Stimulated activated CD4-positive, alpha-beta T cell treated with anti-CD3 and anti-CD28 coated beads, TNF-alpha, amount 100 ng/mL, for 4 hours (primary cell): ENCODE results near the gene ZNF562.
"Not testable (repeated sequence)": the region's sequence is repeated elsewhere in the genome, so short reads cannot be mapped to it uniquely, and the experiment has no call there.

Experiments
- DNase-seq, 3 experiments: peaks; one replicate each; pipeline ENCODE4 v3.0.0-alpha.2; 2020; ENCODE audit warnings: low read depth in 3 of 3

The ZNF562 gene

GRCh38 chr19:9674663-9675357, at the start of gene ZNF562:
Gene ZNF562 (minus strand): TSS chr19:9675100. CDS start chr19:9660744, 14,356 bp downstream.
- peak; percentile 67 to 70 (median 68) for DNase-seq

- no peak for DNase-seq
Observed at GRCh38 chr19:9724157-9724556, 49.3 kb upstream of the ZNF562 start.

DNA sequence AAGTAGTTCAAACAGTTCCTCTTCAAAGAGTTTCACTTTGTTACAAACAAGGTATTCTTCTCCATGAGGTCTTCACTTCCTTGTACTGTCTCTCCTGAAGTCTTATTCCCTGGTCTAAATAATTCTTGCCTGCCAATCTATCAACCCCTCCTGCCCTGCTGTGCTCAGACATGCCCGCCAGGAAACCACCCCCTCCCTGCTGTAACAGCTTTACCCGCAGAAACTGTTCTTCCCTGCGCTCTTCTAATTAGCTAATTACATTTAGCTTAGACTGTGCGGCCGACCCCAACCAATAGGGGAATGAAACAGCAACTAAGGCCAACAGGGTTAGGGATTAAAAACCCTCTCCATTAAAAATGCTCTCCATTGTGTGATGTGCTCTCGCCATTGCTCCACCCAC, 47.0 kb upstream of the ZNF562 start:
- DNase-seq: no peak

DNA sequence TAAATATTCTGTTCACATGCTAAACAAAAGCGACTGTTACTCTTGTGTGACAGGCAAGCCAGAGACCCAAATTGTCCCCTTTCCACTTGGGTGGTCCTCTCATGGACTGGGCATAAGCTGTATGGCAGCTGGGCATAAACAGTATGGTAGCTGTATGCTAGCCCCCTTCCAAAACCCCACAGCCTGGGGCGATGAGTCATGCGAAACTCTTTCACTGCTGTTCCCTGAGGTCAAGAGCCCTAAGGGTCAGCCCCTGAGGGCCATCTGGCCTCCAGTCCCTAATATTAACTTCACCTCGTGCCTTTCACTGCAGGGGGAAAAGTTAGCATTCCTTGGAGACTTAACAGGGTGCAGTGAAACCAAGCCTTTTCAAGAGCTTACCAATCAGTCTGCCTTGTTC, 45.6 kb upstream of the ZNF562 start:
- no peak for DNase-seq

GRCh38 chr19:9711815-9712214, 36.9 kb upstream of the ZNF562 start:
- no peak for DNase-seq

- no peak for DNase-seq
Observed at GRCh38 chr19:9709305-9709704, 34.4 kb upstream of the ZNF562 start.

DNA sequence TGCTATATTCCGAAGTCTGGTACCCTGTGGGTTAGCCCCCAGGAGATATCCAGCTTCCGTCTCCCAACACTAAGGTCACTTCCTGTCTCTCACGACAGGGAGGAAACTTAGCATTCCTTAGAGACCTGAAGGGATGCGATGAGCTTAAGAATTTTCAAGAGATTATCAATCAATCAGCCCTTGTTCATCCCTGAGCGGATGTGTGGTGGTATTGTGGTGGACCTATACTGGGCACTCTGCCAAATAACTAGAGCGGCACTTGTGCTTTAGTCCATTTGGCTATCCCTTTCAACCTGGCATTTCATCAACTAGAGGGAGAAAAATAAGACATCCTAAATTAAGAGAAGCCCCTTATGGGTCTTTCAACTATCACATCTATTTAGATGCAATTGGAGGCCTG, 30.9 kb upstream of the ZNF562 start:
- DNase-seq: no peak

DNA sequence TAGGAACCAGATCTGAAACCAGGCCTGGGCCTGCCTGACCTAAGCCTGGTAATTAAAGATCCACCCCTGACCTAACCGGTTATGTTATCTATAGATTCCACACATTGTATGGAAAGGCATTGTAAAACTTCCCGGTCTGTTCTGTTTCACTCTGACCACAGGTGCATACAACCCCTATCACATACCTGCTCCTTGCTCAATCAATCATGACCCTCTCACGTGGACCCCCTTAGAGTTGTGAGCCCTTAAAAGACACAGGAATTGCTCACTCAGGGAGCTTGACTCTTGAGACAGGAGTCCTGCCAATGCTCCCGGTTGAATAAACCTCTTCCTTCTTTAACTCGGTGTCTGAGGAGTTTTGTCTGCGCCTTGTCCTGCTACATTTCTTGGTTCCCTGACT, 27.3 kb upstream of the ZNF562 start:
- DNase-seq: no peak

DNA sequence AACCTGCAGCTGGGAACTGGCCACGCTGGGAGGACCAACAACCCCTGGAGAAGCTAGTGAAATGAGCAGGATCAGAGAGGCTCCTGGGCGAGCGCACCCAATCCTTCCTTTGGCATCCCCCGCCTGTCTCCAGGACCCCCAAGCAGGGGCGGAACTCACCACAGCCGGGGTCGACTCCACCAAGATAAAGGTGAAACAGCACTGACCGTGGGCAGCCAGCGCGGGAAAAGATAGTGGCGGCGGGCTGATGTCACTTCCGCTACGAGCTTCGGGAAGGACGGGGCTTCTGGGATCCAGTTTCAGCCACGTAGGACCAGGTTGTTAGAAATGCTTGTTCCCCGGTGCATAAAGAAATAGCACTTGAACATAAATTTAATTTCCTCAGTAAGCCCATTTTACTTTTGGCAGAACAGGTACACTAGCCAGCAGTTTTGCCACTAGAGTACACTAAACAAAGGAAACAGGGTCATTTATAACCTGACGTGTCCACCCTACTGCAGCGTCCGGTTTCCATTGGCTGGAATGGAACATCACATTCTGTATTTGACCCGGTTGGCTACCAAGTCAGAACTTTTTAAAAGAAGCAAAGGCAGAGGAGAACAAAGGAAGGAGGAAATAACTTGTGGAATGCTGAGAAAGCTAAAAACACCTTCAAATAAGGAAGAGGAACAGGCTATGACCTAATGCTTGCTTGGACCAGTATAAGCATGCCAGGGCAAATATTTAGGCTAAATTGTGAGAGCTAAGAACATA, 25.5 kb upstream of the ZNF562 start:
- DNase-seq: no peak

DNA sequence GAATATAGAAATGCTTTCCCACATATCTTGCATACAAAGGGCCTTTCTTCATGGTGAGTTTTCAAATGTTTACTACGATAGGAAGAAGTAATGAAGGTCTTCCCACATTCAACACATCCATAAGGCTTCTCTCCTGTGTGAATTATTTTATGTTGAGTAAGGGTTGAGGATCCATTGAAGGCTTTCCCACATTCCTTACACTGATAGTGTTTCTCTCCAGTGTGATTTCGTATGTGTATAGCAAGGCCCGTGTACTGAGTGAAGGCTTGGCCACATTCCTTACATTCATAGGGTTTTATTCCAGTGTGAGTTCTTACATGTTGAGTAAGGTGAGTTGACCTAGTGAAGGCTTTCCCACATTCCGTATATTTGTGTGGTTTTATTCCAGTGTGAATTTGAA, 15.4 kb upstream of the ZNF562 start:
- DNase-seq: not testable (repeated sequence)

GRCh38 chr19:9679996-9680395, 5.1 kb upstream of the ZNF562 start:
- DNase-seq: not testable (repeated sequence)

DNA sequence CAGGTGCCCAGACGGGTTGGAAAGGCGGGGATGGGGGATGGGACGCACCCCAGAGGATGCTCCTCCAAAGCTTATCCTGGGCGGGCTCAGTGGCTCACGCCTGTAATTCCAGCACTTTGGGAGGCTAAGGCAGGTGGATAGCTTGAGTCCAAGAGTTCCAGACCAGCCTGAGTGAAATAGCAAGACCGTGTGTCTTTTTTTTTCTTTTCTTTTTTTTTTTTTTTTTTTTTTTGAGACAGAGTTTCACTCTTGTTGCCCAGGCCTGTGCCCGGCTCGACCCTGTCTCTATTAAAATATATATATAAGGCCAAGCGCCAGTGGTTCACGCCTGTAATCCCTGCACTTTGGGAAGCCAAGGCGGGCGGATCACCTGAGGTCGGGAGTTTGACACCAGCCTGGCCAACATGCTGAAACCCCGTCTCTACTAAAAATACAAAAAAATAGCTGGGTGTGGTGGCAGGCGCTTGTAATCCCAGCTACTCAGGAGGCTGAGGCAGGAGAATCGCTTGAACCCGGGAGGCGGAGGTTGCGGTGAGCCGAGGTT, 530 bp upstream of the ZNF562 start:
- not testable (repeated sequence) for DNase-seq

- peak in 2 of 3 experiments; percentile 5 to 8 for DNase-seq
Observed at GRCh38 chr19:9673912-9674662, 813 bp downstream of the ZNF562 start.

DNA sequence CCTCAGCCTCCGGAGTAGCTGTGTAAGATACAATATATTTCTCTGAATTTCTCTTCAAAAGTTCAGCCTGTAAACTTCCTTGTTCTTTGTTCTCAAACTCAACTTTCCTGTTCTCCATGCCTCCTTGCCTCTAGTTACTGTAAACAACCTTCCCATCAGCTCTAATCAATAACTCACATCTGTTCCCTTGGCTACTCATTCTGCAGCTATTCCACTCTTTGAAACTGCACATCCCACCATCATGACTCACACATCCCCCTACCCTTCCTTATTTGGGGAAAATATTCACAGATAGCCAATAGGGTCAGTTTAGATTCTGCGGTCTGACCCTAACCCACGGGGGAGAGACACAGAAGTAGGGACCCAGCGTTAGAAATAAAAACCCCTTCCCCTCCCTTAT, 2.0 kb downstream of the ZNF562 start:
- no peak for DNase-seq

- DNase-seq: no peak
Observed at GRCh38 chr19:9671655-9672054, 3.2 kb downstream of the ZNF562 start.

DNA sequence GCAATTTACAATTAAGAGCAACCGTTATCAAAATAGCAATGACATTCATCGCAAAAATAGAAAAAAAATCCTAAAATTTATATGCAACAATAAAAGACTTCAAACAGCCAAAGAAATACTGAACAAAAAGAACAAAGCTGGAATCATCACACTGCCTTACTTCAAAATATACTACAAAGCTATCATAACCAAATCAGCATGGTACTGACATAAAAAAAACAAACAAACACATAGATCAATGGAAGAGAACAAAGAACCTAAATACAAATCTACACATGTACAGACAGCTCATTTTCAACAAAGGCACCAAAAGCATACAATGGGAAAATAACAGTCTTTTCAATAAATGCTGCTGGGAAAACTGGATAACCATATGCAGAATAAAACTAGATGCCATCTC, 6.4 kb downstream of the ZNF562 start:
- DNase-seq: no peak

DNA sequence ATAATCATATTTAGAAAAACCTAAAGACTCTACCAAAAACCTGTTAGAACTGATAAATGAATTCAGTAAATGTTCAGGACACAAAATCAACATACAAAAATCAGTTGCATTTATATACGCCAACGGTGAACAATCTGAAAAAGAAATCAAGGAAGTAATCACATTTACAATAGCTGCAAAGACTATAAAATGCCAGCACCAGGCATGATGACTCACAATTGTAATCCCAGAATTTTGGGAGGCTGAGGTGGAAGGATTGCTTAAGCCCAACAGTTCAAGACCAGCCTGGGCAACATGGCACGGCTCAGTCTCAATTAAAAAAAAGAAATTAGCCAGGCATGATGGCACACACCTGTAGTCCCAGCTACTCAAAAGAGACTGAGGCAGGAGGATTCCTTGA, 7.0 kb downstream of the ZNF562 start:
- no peak for DNase-seq

GRCh38 chr19:9658769-9659168, 16.1 kb downstream of the ZNF562 start:
- no peak for DNase-seq

DNA sequence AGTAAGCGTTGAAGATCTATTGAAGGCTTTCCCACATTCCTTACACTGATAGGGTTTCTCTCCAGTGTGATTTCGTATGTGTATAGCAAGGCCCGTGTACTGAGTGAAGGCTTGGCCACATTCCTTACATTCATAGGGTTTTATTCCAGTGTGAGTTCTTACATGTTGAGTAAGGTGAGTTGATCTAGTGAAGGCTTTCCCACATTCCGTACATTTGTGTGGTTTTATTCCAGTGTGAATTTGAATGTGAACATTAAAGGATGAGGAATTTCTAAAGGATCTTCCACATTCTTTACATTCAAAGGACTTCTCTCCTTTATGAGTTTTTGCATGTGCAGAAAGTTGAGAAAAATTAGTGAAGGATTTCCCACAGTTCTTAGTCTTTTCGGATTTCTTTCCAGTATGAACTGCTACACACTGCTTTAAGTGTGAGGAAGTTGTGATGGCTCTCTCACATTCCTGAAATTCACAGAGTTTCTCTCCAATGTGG, 21.8 kb downstream of the ZNF562 start:
- not testable (repeated sequence) for DNase-seq

DNA sequence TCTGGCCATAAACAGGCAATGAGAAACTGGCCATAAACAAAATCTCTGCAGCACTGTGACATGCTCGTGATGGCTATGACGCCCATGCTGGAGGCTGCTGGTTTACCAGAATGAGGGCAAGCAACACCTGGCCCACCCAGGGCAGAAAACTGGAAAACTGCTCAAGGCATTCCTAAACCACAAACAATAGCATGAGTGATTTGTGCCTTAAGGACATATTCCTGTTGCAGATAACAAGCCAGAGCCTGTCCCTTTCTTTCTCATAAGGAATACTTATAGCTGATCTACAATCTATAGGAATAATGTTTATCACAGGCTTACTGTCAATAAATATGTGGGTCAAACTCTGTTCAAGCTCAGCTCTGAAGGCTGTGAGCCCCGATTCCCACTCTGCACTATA, 23.4 kb downstream of the ZNF562 start:
- not testable (repeated sequence) for DNase-seq

DNA sequence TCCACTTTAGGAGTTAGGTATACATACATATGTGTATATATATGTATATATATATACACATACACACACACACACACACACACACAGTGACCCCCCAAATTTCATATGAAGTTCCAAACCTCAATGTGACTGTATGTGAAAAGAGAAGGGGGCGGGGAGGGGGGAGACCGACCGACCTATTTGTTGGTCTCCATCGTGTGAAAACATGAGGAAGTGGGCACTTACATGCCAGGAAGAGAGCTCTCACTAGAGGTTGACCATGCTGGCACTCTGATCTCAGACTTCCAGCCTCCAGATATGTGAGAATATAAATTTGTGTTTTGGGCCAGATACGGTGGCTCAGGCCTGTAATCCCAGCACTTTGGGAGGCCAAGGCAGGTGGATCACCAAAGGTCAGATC, 24.6 kb downstream of the ZNF562 start:
- no peak for DNase-seq

DNA sequence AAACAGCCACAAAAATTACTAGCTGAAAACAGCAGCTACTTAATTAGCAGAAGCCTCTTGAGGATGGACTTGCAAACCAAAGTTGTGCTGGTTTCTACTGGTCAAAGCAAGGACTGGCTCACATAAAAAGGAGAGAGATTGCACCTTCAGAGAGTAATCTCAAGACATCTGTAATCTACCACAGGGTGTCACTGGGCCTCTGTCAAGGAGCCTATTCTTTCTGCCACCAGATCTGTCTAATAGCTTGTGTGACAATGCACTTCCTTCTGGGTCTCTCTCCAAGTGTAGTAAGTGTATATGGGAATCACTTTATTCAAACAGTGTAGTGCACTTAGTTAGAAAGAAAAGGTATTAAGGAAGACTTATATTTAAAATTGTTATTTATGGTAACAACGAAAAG, 29.4 kb downstream of the ZNF562 start:
- no peak for DNase-seq
